Neural cell (in vitro differentiated cells): Measurements from ENCODE around the gene MMP24. TPM values are rescaled to one million over a fixed set of nuclear protein-coding genes. Genes with fewer than 3 reads are reported as not detected.

Source experiments
- H2AFZ ChIP-seq: fragments of 200-600, 300-800 bp; sonication (generic), shearing (Covaris generic); 2 replicates; pipeline ENCODE4 v1.6.0; 2014; ENCODE audit warnings: low read depth, mild to moderate bottlenecking, antibody characterized with exemption, low read length, moderate library complexity
- H3F3A ChIP-seq: fragments of 200-600 bp; shearing (Covaris generic); 2 replicates; pipeline ENCODE4 v1.6.1; 2016; ENCODE audit warnings: mild to moderate bottlenecking, moderate library complexity, mixed read lengths, antibody characterized with exemption, low read length; ENCODE audit not compliant: insufficient read depth, poor library complexity, severe bottlenecking
- H3K27ac ChIP-seq: fragments of 200-600, 300-800 bp; sonication (generic), shearing (Covaris generic); 2 replicates; pipeline ENCODE4 v1.5.1; 2014; ENCODE audit warnings: mild to moderate bottlenecking, low read length, moderate library complexity
- H3K27me3 ChIP-seq: fragments of 300-800, 200-600 bp; sonication (generic), shearing (Covaris generic); 2 replicates; pipeline ENCODE4 v1.6.0; 2014; ENCODE audit warnings: mild to moderate bottlenecking, low read depth, low read length, moderate library complexity; ENCODE audit not compliant: insufficient read depth
- H3K36me3 ChIP-seq: fragments of 300-800, 200-600 bp; sonication (generic), shearing (Covaris generic); 2 replicates; pipeline ENCODE4 v1.5.1; 2014; ENCODE audit warnings: mild to moderate bottlenecking, antibody characterized with exemption, low read length, moderate library complexity; ENCODE audit not compliant: insufficient read depth
- H3K4me2 ChIP-seq: fragments of 300-800, 200-600 bp; sonication (generic), shearing (Covaris generic); 2 replicates; pipeline ENCODE4 v1.6.0; 2014; ENCODE audit warnings: mild to moderate bottlenecking, low read length
- H3K4me3 ChIP-seq: fragments of 300-800, 200-600 bp; sonication (generic), shearing (Covaris generic); 2 replicates; pipeline ENCODE4 v1.5.1; 2014; ENCODE audit warnings: mild to moderate bottlenecking, low read length, moderate library complexity
- H3K79me2 ChIP-seq: fragments of 200-600 bp; shearing (Covaris generic); replicated peaks from 2 replicates; pipeline ENCODE4 v1.6.0; 2014; ENCODE audit warnings: mild to moderate bottlenecking, low read length, moderate library complexity; ENCODE audit not compliant: insufficient read depth
- H3K9ac ChIP-seq: fragments of 300-800, 200-600 bp; sonication (generic), shearing (Covaris generic); 2 replicates; pipeline ENCODE4 v1.6.1; 2016; ENCODE audit warnings: mild to moderate bottlenecking, low read length, mixed read lengths
- H3K9me2 ChIP-seq: fragments of 200-600 bp; shearing (Covaris generic); 2 replicates; pipeline ENCODE4 v1.6.1; 2016; ENCODE audit warnings: mild to moderate bottlenecking, low read length, mixed read lengths; ENCODE audit not compliant: insufficient read depth
- H3K9me3 ChIP-seq: fragments of 200-600, 300-800 bp; sonication (generic), shearing (Covaris generic); 2 replicates; pipeline ENCODE4 v1.6.1; 2016; ENCODE audit warnings: mild to moderate bottlenecking, mixed run types, low read length, moderate library complexity, mixed read lengths
- H4K20me1 ChIP-seq: fragments of 200-600 bp; shearing (Covaris generic); 2 replicates; pipeline ENCODE4 v1.6.1; 2016; ENCODE audit warnings: mild to moderate bottlenecking, mixed run types; ENCODE audit not compliant: insufficient read depth
- CTCF ChIP-seq: fragments of 450-650 bp; IDR thresholded peaks from 2 replicates; pipeline ENCODE4 v1.5.1; 2014; ENCODE audit warnings: antibody characterized with exemption, mild to moderate bottlenecking, moderate library complexity; ENCODE audit not compliant: poor library complexity, severe bottlenecking
- EP300 ChIP-seq: fragments of 450-650 bp; conservative IDR thresholded peaks from 2 replicates; pipeline ENCODE4 v1.6.1; 2014; ENCODE audit warnings: antibody characterized with exemption, mild to moderate bottlenecking, moderate library complexity; ENCODE audit not compliant: poor library complexity, severe bottlenecking
- EZH2 ChIP-seq: fragments of 200-600, 300-800 bp; shearing (Covaris generic), sonication (generic); IDR thresholded peaks from 2 replicates; pipeline ENCODE4 v1.6.1; 2014; ENCODE audit warnings: antibody characterized with exemption, low read length, borderline replicate concordance, mild to moderate bottlenecking; ENCODE audit not compliant: insufficient read depth, poor library complexity, severe bottlenecking
- MXI1 ChIP-seq: fragments of 450-650 bp; conservative IDR thresholded peaks from 2 replicates; pipeline ENCODE4 v1.6.1; 2014; ENCODE audit warnings: antibody characterized with exemption, mild to moderate bottlenecking; ENCODE audit not compliant: poor library complexity, severe bottlenecking
- POLR2AphosphoS5 ChIP-seq: IDR thresholded peaks from 2 replicates; pipeline ENCODE4 v1.6.1; 2012
- RAD21 ChIP-seq: fragments of 450-650 bp; conservative IDR thresholded peaks from 2 replicates; pipeline ENCODE4 v1.6.1; 2014; ENCODE audit warnings: antibody characterized with exemption, mild to moderate bottlenecking, moderate library complexity
- REST ChIP-seq: IDR thresholded peaks from 2 replicates; pipeline ENCODE4 v1.6.1; 2012; ENCODE audit warnings: borderline replicate concordance
- SMC3 ChIP-seq: fragments of 450-650 bp; conservative IDR thresholded peaks from 2 replicates; pipeline ENCODE4 v1.6.1; 2014; ENCODE audit warnings: antibody characterized with exemption, mild to moderate bottlenecking, moderate library complexity; ENCODE audit not compliant: poor library complexity
- TAF1 ChIP-seq: IDR thresholded peaks from 2 replicates; pipeline ENCODE4 v1.6.1; 2012; ENCODE audit warnings: low read depth
- polyA plus RNA-seq: library from polyadenylated mRNA; depleted of rRNA; stranded (reverse); fragments of >200 nt; gene quantifications from 2 replicates; pipeline ENCODE4 v1.2.3, GENCODE V29; 2014

Gene MMP24
- polyA plus RNA-seq, 1 donor from 2014 or later: 57.4 TPM

- Histone ChIP-seq H3K79me2 (no peaks in the 10 kb centered on the region), H3K27me3 (no peaks in the 10 kb centered on the region), H3K9ac (no peak overlapping the region), H4K20me1 (no peaks in the 10 kb centered on the region), H3K27ac (no peak overlapping the region), H3K9me3 (no peaks in the 10 kb centered on the region), H3K4me3 (no peak overlapping the region), H3F3A (no peaks in the 10 kb centered on the region), H3K4me2 (no peak overlapping the region), H3K36me3 (no peaks in the 10 kb centered on the region), H2AFZ (no peak overlapping the region), H3K9me2 (no peaks in the 10 kb centered on the region)
- no peak for TF ChIP-seq EP300
- no peak for TF ChIP-seq SMC3
- TF ChIP-seq MXI1: no peak
- TF ChIP-seq POLR2AphosphoS5: no peak
- TF ChIP-seq TAF1: no peak
- TF ChIP-seq CTCF: no peak
- TF ChIP-seq EZH2: no peak
- TF ChIP-seq RAD21: no peak
- no peak for TF ChIP-seq REST
Measured at GRCh38 chr20:35319871-35320197, 93.3 kb downstream of the MMP24 start.

DNA sequence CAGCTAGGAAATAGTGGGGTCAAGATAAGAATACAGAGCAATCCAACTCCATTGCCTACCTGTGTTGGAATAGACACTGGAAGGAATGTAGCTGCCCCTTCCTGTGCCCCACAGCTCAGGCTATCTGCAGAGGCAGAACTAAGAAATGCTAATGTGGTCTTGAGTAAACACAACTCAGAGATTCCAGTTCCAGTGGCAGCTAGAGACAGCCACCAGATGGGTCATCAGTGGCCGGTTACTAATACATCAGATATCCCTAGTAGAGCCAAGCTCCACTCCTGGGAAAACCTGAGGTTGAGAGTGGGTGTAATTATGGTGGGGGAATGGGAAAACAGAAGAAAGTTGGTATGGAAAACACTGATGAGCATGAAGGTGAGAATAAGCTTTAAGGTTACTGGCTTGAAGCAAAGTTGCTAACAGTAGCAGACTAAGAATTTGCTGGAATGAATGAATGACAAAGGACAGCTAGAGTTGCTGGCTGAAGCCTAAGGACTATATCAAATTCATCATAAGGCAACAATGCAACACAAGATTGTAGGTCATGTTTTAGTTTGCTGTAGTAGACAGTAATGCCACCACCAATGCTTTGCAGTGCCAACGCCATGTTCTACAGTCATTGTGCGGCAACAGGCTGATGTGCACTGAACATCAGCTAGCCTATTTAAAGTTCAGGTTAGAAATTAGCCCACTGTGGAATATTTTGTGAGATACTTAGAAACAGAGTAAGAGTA is 94.1 kb downstream of the MMP24 start:
- Histone ChIP-seq H3K9me3 (no peaks in the 10 kb centered on the region), H3K9ac (no peak overlapping the region), H3K9me2 (no peaks in the 10 kb centered on the region), H2AFZ (no peak overlapping the region), H3K79me2 (no peaks in the 10 kb centered on the region), H3K4me3 (no peak overlapping the region), H3K36me3 (no peaks in the 10 kb centered on the region), H4K20me1 (no peaks in the 10 kb centered on the region), H3K27me3 (no peaks in the 10 kb centered on the region), H3F3A (no peaks in the 10 kb centered on the region), H3K27ac (no peak overlapping the region), H3K4me2 (no peak overlapping the region)
- no peak for TF ChIP-seq TAF1

- H3K4me2 ChIP-seq: no peak overlapping the region
- no peak overlapping the region for H3K9ac ChIP-seq
- H4K20me1 ChIP-seq: no peaks in the 10 kb centered on the region
- H3F3A ChIP-seq: no peaks in the 10 kb centered on the region
- no peak overlapping the region for H3K27ac ChIP-seq
- no peaks in the 10 kb centered on the region for H3K36me3 ChIP-seq
- no peak overlapping the region for H2AFZ ChIP-seq
- TF ChIP-seq TAF1: no peak
- H3K27me3 ChIP-seq: no peaks in the 10 kb centered on the region
- no peak overlapping the region for H3K4me3 ChIP-seq
- H3K9me3 ChIP-seq: no peaks in the 10 kb centered on the region
- no peaks in the 10 kb centered on the region for H3K9me2 ChIP-seq
- no peaks in the 10 kb centered on the region for H3K79me2 ChIP-seq
Measured at GRCh38 chr20:35325401-35325800, 98.9 kb downstream of the MMP24 start.
